Dendritic cell treated with granulocyte-macrophage colony-stimulating factor and Interleukin-4, amounts not matched to agents 40 ng/mL and 50 ng/mL, for 4 days (primary cell): ENCODE data around the gene NUTM2A.
"Not testable (repeated sequence)": the region's sequence is repeated elsewhere in the genome, so short reads cannot be mapped to it uniquely, and the experiment has no call there.

Experiments
- H3K27ac Mint-ChIP-seq: one replicate; pipeline ENCODE4 v1.8.0; 2022; ENCODE audit warnings: mild to moderate bottlenecking, mixed read lengths
- H3K27me3 Mint-ChIP-seq: one replicate; pipeline ENCODE4 v1.8.0; 2022; ENCODE audit warnings: mild to moderate bottlenecking, mixed read lengths
- H3K36me3 Mint-ChIP-seq: one replicate; pipeline ENCODE4 v1.8.0; 2022; ENCODE audit warnings: low read depth, mixed read lengths
- H3K4me1 Mint-ChIP-seq: one replicate; pipeline ENCODE4 v1.8.0; 2022; ENCODE audit warnings: low read depth, mixed read lengths
- H3K4me3 Mint-ChIP-seq: one replicate; pipeline ENCODE4 v1.8.0; 2022; ENCODE audit warnings: mild to moderate bottlenecking, moderate library complexity, mixed read lengths
- H3K9me3 Mint-ChIP-seq: one replicate; pipeline ENCODE4 v1.8.0; 2022; ENCODE audit warnings: mixed read lengths
- intact Hi-C: fragments of 100-400 bp; cut with micrococcal nuclease; formaldehyde crosslinking; loops from one replicate; pipeline ENCODE4 v1.15.0; 2022

NUTM2A gene

GRCh38 chr10:87219370-87219769 lies 5.9 kb upstream of the NUTM2A start:
- H3K27ac Mint-ChIP-seq, H3K36me3 Mint-ChIP-seq, H3K27me3 Mint-ChIP-seq, H3K4me3 Mint-ChIP-seq, intact Hi-C loops, H3K9me3 Mint-ChIP-seq: not testable (repeated sequence)
- H3K4me1 Mint-ChIP-seq, result peaks cover 26% of the 10 kb centered on the region

DNA sequence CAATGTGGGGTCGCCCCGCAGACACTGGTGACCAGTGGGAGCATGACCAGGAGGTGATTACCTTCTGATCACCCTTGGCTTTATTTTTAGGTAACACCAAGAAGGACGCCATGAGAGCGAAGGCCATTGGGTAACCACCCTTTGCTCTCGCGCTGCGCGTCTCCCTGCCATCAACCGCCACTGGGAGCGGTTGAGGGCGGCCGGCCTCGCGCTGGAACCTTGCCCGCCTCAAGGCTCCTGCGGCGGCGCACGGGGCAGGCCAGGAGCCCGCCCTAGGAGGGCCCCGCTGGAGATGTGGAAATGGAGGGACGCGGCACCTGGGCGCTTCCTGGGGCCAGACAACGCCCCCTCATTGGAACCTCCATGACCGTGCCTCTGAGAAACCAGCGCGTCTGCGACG lies 2.5 kb upstream of the NUTM2A start:
- H3K4me1 Mint-ChIP-seq, H3K36me3 Mint-ChIP-seq, H3K9me3 Mint-ChIP-seq, intact Hi-C loops, H3K27ac Mint-ChIP-seq, H3K4me3 Mint-ChIP-seq, H3K27me3 Mint-ChIP-seq: not testable (repeated sequence)

DNA sequence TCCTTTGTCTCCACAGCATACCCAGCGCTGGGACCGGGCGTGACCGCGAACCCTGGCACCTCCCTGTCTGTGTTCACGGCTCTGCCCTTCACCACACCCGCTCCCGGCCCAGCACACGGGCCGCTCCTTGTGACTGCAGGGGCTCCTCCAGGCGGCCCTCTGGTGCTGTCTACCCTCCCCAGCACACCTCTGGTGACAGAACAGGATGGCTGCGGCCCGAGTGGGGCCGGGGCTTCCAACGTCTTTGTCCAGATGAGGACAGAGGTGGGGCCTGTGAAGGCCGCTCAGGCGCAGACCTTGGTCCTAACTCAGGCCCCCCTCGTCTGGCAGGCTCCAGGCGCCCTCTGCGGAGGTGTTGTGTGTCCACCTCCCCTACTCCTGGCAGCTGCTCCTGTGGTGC lies 3.0 kb downstream of the NUTM2A start:
- H3K27ac Mint-ChIP-seq, H3K27me3 Mint-ChIP-seq, H3K36me3 Mint-ChIP-seq, H3K4me1 Mint-ChIP-seq, H3K9me3 Mint-ChIP-seq, intact Hi-C loops, H3K4me3 Mint-ChIP-seq: not testable (repeated sequence)

DNA sequence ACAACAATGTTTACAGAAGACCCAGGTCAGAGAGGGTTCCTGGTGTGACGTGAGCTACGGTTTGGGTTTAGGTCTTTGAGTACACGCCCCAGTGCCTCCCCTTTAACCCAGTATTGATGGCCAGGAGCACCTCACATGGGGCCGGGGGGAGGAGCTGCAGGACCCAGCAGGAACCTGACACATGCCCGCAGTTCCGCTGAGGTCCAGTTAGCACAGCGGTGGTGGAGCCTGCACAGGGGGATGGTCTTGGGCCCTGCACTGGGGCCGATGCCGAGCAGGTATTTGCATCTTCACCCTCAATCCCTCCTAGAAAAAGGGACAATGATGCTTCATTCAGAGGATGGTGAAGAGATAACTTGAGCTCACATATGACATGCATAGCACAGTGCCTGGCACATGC lies 4.0 kb downstream of the NUTM2A start:
- H3K27ac Mint-ChIP-seq, H3K4me1 Mint-ChIP-seq, H3K4me3 Mint-ChIP-seq, H3K9me3 Mint-ChIP-seq, H3K27me3 Mint-ChIP-seq, H3K36me3 Mint-ChIP-seq, intact Hi-C loops: not testable (repeated sequence)

GRCh38 chr10:87234854-87235253 lies 9.6 kb downstream of the NUTM2A start:
- H3K4me1 Mint-ChIP-seq, H3K27me3 Mint-ChIP-seq, intact Hi-C loops, H3K4me3 Mint-ChIP-seq, H3K36me3 Mint-ChIP-seq, H3K9me3 Mint-ChIP-seq, H3K27ac Mint-ChIP-seq: not testable (repeated sequence)

GRCh38 chr10:87237244-87237643 lies 12.0 kb downstream of the NUTM2A start:
- H3K4me3 Mint-ChIP-seq, H3K27ac Mint-ChIP-seq, intact Hi-C loops, H3K4me1 Mint-ChIP-seq, H3K27me3 Mint-ChIP-seq, H3K9me3 Mint-ChIP-seq: not testable (repeated sequence)
- peaks cover 14% of the 10 kb centered on the region for H3K36me3 Mint-ChIP-seq

GRCh38 chr10:87239346-87239808 lies 14.1 kb downstream of the NUTM2A start:
- H3K4me1 Mint-ChIP-seq, result not testable (repeated sequence)

GRCh38 chr10:87242192-87242591 lies 16.9 kb downstream of the NUTM2A start:
- H3K9me3 Mint-ChIP-seq, H3K4me1 Mint-ChIP-seq, H3K4me3 Mint-ChIP-seq, intact Hi-C loops, H3K27me3 Mint-ChIP-seq, H3K27ac Mint-ChIP-seq: not testable (repeated sequence)
- peaks cover 16% of the 10 kb centered on the region for H3K36me3 Mint-ChIP-seq

More at GRCh38 chr10:87239346-87239808, 14.1 kb downstream of the NUTM2A start:
- H3K36me3 Mint-ChIP-seq, intact Hi-C loops, H3K9me3 Mint-ChIP-seq, H3K27me3 Mint-ChIP-seq, H3K4me3 Mint-ChIP-seq, H3K27ac Mint-ChIP-seq: not testable (repeated sequence)

DNA sequence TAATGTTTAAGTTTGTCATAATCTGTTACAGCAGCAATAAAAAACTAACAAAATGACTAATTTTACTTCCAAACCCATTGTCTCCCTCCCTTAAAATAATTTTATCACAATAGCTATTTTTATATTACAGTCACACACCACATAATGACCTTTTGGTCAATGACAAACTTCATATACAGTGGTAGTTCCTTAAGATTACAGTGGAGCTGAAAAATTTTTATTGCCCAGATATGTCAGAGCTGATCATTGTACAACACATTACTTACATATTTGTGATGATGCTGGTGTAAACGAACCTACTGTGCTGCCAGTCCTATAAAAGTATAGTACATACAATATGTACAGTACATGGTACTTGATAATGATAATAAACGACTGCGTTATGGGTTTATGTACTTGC lies 22.1 kb downstream of the NUTM2A start:
- intact Hi-C loops, H3K4me1 Mint-ChIP-seq, H3K9me3 Mint-ChIP-seq, H3K36me3 Mint-ChIP-seq, H3K27ac Mint-ChIP-seq, H3K27me3 Mint-ChIP-seq, H3K4me3 Mint-ChIP-seq: not testable (repeated sequence)

DNA sequence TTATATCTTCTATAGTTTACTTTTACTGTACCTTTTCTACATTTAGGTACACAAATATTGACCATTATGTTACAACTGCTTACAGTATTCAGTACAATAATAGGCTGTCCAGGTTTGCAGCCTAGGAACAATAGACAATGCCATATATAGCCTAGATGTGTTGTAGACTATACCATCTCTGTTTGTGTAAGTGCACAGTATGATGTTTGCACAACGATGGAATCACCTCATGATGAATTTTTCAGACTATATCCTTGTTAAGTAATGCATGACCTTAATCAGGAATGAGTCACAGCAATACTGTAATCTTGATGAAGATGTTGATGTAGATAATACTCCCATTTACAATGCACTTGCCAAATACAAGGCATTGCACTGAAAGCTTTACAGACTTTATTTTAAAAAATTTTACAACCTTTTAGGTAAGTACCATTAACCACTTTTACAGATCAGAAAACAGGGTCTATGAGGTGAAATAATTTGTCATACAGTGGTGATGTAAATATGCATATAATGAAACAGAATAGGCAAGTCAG lies 23.6 kb downstream of the NUTM2A start:
- H3K27ac Mint-ChIP-seq, H3K36me3 Mint-ChIP-seq, H3K4me3 Mint-ChIP-seq, H3K27me3 Mint-ChIP-seq, H3K4me1 Mint-ChIP-seq, intact Hi-C loops, H3K9me3 Mint-ChIP-seq: not testable (repeated sequence)

GRCh38 chr10:87280749-87281392 lies 55.6 kb downstream of the NUTM2A start:
- H3K27me3 Mint-ChIP-seq, H3K4me3 Mint-ChIP-seq, intact Hi-C loops, H3K27ac Mint-ChIP-seq, H3K9me3 Mint-ChIP-seq, H3K36me3 Mint-ChIP-seq, H3K4me1 Mint-ChIP-seq: not testable (repeated sequence)
